Lower leg skin (tissue), 4 donors: ENCODE measurements around the gene CD300LB. TPM values are rescaled to one million over a fixed set of nuclear protein-coding genes. Genes with fewer than 3 reads are reported as not detected.

Experiments used
- DNase-seq, 2 donors: peaks; one replicate each; pipeline ENCODE4 v3.0.0-alpha.2; 2019; ENCODE audit warnings: low spot score in 2 of 2
- H3K4me3 ChIP-seq: fragments of 200-600 bp; sonication (generic); 2 replicates; pipeline ENCODE4 v1.5.1; 2017; ENCODE audit warnings: mild to moderate bottlenecking, low read depth; ENCODE audit not compliant: poor library complexity, severe bottlenecking
- CTCF ChIP-seq, 3 donors: fragments of 450-650 bp; IDR thresholded peaks; one replicate each; pipeline ENCODE4 v1.5.1; 2016; ENCODE audit warnings: antibody characterized with exemption in 3 of 3, mild to moderate bottlenecking in 3 of 3, moderate library complexity in 2 of 3
- POLR2A ChIP-seq, 2 donors: fragments of 450-650 bp; IDR thresholded peaks; one replicate each; pipeline ENCODE4 v1.6.1; 2016 to 2017; ENCODE audit warnings: antibody characterized with exemption in 2 of 2, mild to moderate bottlenecking in 1 of 2, moderate library complexity in 1 of 2
- WGBS, 2 donors: methylation state at CpG; one replicate each; pipeline ENCODE4 v1.1.5; 2018; 5-methylcytosine and 5-hydroxymethylcytosine counted together
- intact Hi-C: fragments of 100-400 bp; cut with DNase I; formaldehyde crosslinking; loops from one replicate; pipeline ENCODE4 v1.15.0; 2023; ENCODE audit warnings: low total_unique reads
- total RNA-seq, 4 donors: library from RNA; depleted of rRNA; stranded (reverse); fragments of >200 nt; gene quantifications; one replicate each; pipeline ENCODE4 v1.1.0, GENCODE V29; 2016

CD300LB gene
- total RNA-seq, 4 donors from 2014 or later = 0.12 to 1.3 (median 0.55) TPM; not detected in 1

DNA sequence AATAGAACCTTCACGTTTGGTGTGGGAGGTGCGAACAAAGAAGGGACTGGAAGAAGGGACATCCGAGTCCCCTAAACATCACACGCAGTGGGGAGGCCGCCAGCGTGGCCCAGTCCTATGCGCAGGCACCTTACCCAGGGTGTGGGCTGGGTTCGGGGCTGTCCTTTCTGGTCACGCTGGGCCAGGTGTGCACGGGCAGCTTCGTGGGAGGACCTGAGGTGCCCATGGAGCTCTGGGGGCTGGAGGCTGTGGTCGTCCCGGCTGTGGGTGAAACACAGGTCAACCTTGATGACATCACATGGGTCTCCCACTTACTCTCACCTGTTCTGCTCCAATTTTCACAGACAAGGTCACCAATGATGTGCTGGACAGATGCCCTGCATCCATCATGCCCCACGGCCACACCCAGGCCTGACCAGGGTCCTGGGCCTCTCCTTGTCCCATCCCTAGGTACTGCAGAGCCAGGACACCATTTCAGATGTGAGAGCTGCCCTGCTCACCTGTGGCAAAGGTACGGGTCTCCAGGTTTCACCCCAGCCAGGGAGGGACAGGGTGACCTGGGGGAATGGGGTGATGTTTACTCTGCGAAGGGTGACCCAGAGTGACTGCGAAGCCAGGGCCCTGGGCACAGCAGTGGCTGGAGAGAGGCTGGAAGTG is 11.6 kb upstream of the CD300LB start:
- no peak for DNase-seq
- WGBS, 2 donors = 85 to 87% methylated on average over 17 of the region's 17 CpGs

DNA sequence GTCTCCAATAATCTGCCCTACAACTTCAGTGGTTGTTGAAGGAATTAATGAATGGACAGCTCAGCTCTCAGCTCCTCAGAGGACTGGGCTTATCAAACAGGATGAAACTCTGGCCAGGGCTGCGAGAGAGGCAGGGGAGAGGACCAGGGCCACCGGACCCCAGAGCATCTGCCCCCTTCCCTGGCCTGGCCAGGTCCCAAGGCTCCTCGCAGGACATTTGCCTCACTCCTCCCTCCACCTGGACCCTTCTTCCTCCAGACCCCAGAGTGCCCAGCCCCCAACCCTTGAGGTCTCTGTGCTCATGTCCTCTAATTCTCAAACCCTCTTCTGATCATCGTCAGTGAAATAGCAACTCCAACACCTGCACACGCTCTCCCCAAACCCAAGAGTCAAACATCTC is 10.9 kb upstream of the CD300LB start:
- no peak for DNase-seq
- no peak for TF ChIP-seq CTCF (IDR thresholded peaks at IDR 0.05)
- TF ChIP-seq POLR2A (IDR thresholded peaks at IDR 0.05) = no peak
- WGBS, 2 donors = 85 to 86% methylated on average over 5 of the region's 5 CpGs
- intact Hi-C loops = no loop called here
- no peak overlapping the region for H3K4me3 ChIP-seq

More for the DNA sequence above, 11.6 kb upstream of the CD300LB start:
- TF ChIP-seq POLR2A (IDR thresholded peaks at IDR 0.05) (no peak), CTCF (IDR thresholded peaks at IDR 0.05) (no peak)
- intact Hi-C loops = no loop called here
- no peak overlapping the region for H3K4me3 ChIP-seq

DNA sequence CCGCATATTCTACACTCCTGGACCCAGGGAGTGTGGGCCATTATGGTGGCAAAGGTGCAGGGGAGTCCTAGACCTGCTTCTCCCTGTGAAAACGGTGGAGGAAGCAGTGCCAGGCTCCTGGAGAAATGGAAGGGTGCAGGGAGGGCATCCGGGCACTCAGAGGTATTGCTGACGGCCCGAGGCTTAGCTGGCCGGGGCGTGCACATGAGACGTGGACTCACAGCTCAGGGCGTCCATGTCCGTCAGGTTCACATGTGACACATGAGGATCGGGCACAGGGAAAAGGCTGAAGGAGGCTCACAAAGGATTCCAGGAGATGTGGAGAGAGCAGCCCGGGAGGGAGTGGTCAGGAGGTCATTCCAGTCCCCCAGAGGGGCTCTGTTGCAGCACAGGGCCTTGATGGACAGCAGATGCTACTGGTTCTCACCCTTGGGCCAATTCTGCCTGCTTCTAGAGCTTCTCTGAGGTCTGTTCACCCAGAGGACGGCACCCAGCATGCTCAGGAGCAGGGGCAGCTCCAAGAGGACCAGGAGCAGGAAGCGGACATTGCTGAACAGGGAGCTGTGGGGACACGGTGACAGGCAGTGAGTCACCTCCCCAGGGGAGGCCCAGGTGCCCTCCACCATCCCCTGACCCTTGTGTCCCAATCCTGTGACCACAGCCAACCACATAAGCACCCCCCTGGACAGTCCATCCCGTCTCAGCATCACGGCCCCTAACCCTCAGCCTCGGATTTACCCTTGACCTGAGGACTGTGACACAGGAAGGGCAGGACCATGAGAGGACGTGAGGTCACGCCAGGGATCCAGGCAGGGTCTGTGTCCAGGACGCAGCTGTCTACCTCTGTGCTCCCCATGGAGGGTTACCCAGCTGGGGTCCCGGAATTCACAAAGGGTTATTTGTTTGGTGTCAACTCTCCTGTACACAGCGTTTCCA is 10.2 kb upstream of the CD300LB start:
- intact Hi-C loops = no loop called here
- no peak for TF ChIP-seq POLR2A (IDR thresholded peaks at IDR 0.05)
- no peak for DNase-seq
- WGBS, 2 donors = 78 to 81% methylated on average over 23 of the region's 23 CpGs
- H3K4me3 ChIP-seq = no peak overlapping the region

DNA sequence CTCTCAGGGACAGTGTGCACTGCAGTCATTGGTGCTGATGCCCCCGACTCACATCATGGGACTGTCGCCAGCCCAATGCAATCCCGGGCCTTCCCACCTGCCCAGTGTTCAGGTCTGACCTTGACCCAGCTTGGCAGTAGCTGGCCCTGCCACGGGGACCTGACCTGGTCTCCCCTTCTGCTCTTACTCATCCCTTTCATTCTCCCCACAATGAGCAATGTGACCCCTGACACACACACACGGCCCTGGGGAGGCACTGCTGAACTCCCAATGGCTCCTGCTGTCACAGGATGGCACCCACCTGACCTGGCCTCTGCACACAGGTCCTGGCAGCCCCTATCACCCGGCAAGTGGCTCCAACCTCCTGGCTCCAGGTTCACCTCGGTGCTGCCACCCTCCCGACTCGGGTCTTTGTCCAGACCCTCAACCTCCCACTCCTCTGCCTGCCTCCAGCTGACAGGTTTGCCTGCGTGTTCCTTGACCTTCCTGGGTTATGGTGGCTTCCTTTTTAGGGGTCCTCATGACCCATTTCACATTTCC is 8.1 kb upstream of the CD300LB start:
- 71 to 75% methylated on average over 10 of the region's 10 CpGs for WGBS, 2 donors
- H3K4me3 ChIP-seq = no peak overlapping the region
- TF ChIP-seq POLR2A (IDR thresholded peaks at IDR 0.05) (no peak), CTCF (IDR thresholded peaks at IDR 0.05) (no peak)
- DNase-seq = no peak
- intact Hi-C loops = no loop called here

DNA sequence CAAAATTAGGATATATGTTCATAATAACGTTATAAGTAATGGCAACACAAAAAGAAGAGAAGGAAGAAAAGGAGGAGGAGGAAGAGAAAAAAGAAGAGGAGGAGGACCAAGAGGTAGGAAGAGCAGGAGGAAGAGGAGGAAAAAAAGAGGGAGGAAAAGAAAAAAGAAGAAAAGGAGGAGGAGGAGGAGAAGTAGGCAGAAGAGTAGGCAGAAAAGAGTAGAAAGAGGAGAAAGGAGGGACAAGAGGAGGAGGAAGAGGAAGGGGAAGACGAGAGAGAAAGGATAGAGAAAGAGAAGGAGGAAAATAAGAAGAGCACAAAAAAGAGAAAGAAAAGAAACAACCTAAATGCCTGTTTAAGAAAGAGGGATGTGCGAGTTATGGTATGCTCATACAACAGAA is 5.6 kb upstream of the CD300LB start:
- DNase-seq = no peak
- TF ChIP-seq POLR2A (IDR thresholded peaks at IDR 0.05) (no peak), CTCF (IDR thresholded peaks at IDR 0.05) (no peak)
- intact Hi-C loops = no loop called here
- H3K4me3 ChIP-seq = no peak overlapping the region
- 76% methylated on average over 3 of the region's 3 CpGs for WGBS, 2 donors

DNA sequence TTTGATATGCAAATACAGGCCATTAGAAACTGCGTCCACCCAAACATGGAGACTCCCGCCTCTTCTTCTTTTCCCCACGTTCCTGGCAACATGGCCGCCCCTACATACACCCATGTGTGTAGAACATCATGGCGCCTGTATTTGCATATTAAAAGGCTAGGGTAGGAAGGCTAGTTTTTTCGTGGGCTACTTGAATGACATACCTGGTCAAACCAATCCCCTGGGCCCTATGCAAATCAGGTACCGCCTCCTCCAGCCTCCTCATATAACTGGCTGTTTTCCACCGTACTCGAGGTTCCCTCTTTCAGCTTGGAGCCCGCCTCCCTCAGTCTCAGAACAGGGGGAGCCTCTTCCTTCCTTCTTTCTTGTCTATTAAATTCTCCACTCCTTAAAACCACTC is 840 bp upstream of the CD300LB start:
- no peak for TF ChIP-seq CTCF (IDR thresholded peaks at IDR 0.05)
- no peak for TF ChIP-seq POLR2A (IDR thresholded peaks at IDR 0.05)
- intact Hi-C loops = no loop called here
- WGBS, 2 donors = 54 to 61% methylated on average over 10 of the region's 10 CpGs
- DNase-seq = peak; percentile 69 to 88
- no peak overlapping the region for H3K4me3 ChIP-seq
